AG08396 (cell line): ENCODE results near the gene CRNN.
A peak's percentile ranks its signal among the peaks of the same experiment; 100 is the strongest.

ENCODE experiments used
- DNase-seq: peaks from one replicate; pipeline ENCODE4 v3.0.0; 2012; ENCODE audit warnings: low spot score, mixed read lengths

CRNN gene

GRCh38 chr1:152419917-152420316, 5.9 kb upstream of the CRNN start:
- DNase-seq: no peak

- no peak for DNase-seq
Measured at GRCh38 chr1:152415454-152416227, 1.6 kb upstream of the CRNN start.

- no peak for DNase-seq
Measured at GRCh38 chr1:152412756-152413155, 1.3 kb downstream of the CRNN start.

- DNase-seq: no peak
Measured at GRCh38 chr1:152411134-152411533, 2.9 kb downstream of the CRNN start.

GRCh38 chr1:152410599-152410998, 3.5 kb downstream of the CRNN start:
- peak; percentile 10 for DNase-seq

GRCh38 chr1:152410028-152410427, 4.0 kb downstream of the CRNN start:
- no peak for DNase-seq

- DNase-seq: no peak
Measured at GRCh38 chr1:152408664-152409063, 5.4 kb downstream of the CRNN start.

- peak; percentile 15 for DNase-seq
Measured at GRCh38 chr1:152398812-152399698, 15.0 kb downstream of the CRNN start.

- no peak for DNase-seq
Measured at GRCh38 chr1:152397474-152397873, 16.6 kb downstream of the CRNN start.

GRCh38 chr1:152394151-152394550, 19.9 kb downstream of the CRNN start:
- DNase-seq: no peak

- DNase-seq: no peak
Measured at GRCh38 chr1:152392909-152393308, 21.2 kb downstream of the CRNN start.

GRCh38 chr1:152388889-152389288, 25.2 kb downstream of the CRNN start:
- no peak for DNase-seq

GRCh38 chr1:152386940-152387339, 27.1 kb downstream of the CRNN start:
- no peak for DNase-seq

GRCh38 chr1:152380932-152381331, 33.1 kb downstream of the CRNN start:
- DNase-seq: no peak

GRCh38 chr1:152374451-152374850, 39.6 kb downstream of the CRNN start:
- no peak for DNase-seq

GRCh38 chr1:152372672-152373071, 41.4 kb downstream of the CRNN start:
- no peak for DNase-seq

GRCh38 chr1:152367436-152367835, 46.6 kb downstream of the CRNN start:
- DNase-seq: no peak

- DNase-seq: no peak
Measured at GRCh38 chr1:152359906-152360305, 54.2 kb downstream of the CRNN start, which contains the start of gene FLG2. Gene FLG2, minus strand, starts transcription at chr1:152360006. Its CDS starts 1,122 bp downstream, at chr1:152358884.
